ENCODE measurements around the gene MIOS.

Gene MIOS

GRCh38 chr7:7566651-7567611, at the start of gene MIOS:
TSS of gene MIOS (plus strand) at chr7:7566884. CDS start at chr7:7572476, 5,592 bp downstream.
- in situ Hi-C loops (cut with HindIII; ENCODE audit: low pct_unique_long_range_greater_than_20kb, low sequenced_read_pairs) = no loop called here
- no peak for TF ChIP-seq JUND (IDR thresholded peaks at IDR 0.05; ENCODE audit: low read depth)
- peak; percentile 93 to 94 for DNase-seq (ENCODE audit: low read depth in 1 of 2, low spot score in 1 of 2)

DNA sequence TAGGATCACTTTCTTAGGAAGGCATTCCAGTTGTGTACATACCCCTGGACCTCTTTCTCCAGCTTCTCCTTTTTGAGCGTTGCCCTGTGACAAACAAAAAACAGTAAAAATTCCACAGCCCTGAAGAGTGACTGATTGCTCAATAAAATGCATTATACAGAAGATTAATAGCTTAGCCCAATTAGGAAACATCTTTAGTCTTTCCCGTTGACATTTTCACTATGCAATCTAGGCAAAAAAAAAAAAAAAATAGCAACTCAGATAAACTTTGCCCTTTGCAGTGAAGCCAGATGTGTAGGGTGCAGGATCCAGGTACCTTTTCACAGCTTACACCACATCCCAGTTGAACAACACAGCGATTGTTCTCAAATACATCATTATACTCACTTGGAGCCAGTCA, 48.9 kb upstream of the MIOS start:
- in situ Hi-C loops (cut with HindIII; ENCODE audit: low pct_unique_long_range_greater_than_20kb, low sequenced_read_pairs) = no loop called here
- DNase-seq (ENCODE audit: low read depth in 1 of 2, low spot score in 1 of 2) = no peak
- no peak for TF ChIP-seq JUND (IDR thresholded peaks at IDR 0.05; ENCODE audit: low read depth)

- DNase-seq (ENCODE audit: low read depth in 1 of 2, low spot score in 1 of 2) = no peak
- in situ Hi-C loops (cut with HindIII; ENCODE audit: low pct_unique_long_range_greater_than_20kb, low sequenced_read_pairs) = no loop called here
- no peak for TF ChIP-seq JUND (IDR thresholded peaks at IDR 0.05; ENCODE audit: low read depth)
These were observed 47.6 kb upstream of the MIOS start for GRCh38 chr7:7519056-7519455.

DNA sequence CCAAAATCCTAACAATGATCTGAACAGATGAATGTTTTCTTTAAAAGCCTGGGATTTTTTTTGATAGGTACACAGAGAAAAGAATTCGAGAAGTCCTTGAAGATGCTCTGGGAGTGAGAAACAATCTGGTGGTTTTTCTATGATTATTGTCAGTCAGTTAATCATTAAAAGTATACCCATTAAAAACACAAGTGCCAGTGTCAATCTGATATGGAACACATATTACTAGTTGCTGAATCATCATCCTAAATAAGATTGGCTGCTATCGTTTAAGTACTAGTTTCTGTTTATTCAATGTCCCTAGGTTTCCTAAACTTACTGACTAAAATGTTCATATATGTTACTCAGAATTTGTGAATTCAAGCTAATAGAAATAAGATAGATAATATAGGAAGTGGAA, 47.2 kb upstream of the MIOS start:
- no peak for TF ChIP-seq JUND (IDR thresholded peaks at IDR 0.05; ENCODE audit: low read depth)
- in situ Hi-C loops (cut with HindIII; ENCODE audit: low pct_unique_long_range_greater_than_20kb, low sequenced_read_pairs) = no loop called here

DNA sequence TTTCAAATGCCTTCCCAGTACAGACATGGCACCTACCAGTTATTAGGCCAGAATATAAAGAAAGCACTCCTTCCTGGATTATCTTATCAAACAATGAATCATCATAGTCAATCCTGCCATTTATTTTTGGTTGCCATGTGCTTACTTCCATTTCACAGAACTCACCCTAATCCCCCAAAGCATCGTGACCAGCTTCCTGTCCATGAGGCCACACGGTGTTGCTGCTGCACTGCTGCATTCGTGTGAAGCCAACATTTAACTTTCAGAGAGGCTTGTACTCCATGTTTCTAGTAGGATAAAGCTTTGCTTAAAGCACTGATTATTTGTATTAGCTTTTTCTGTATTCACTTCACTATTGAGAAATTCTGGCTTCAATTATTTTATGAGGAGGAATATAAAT, 45.4 kb upstream of the MIOS start:
- in situ Hi-C loops (cut with HindIII; ENCODE audit: low pct_unique_long_range_greater_than_20kb, low sequenced_read_pairs) = no loop called here
- DNase-seq (ENCODE audit: low read depth in 1 of 2, low spot score in 1 of 2) = no peak
- TF ChIP-seq JUND (IDR thresholded peaks at IDR 0.05; ENCODE audit: low read depth) = no peak

More for the DNA sequence above, 47.2 kb upstream of the MIOS start:
- DNase-seq (ENCODE audit: low read depth in 1 of 2, low spot score in 1 of 2) = no peak

DNA sequence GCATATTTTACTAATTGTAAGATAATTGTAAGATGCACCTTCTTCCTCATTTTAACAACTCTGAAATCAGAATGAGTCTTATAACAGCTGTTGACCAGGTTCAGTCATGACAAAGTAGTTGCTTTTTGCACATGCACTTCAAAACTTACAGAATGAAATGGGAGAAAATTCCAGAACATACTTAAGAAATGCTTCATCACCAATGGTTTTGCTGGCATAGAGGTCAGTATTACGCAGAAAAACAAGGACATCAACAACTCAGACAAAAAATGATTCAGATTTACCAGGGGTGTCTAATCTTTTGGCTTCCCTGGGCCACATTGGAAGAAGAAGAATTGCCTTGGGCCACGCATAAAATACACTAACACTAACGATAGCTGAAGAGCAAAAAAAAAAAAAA, 44.3 kb upstream of the MIOS start:
- TF ChIP-seq JUND (IDR thresholded peaks at IDR 0.05; ENCODE audit: low read depth) = no peak
- DNase-seq (ENCODE audit: low read depth in 1 of 2, low spot score in 1 of 2) = no peak
- in situ Hi-C loops (cut with HindIII; ENCODE audit: low pct_unique_long_range_greater_than_20kb, low sequenced_read_pairs) = no loop called here

- DNase-seq (ENCODE audit: low read depth in 1 of 2, low spot score in 1 of 2) = no peak
- no peak for TF ChIP-seq JUND (IDR thresholded peaks at IDR 0.05; ENCODE audit: low read depth)
- in situ Hi-C loops (cut with HindIII; ENCODE audit: low pct_unique_long_range_greater_than_20kb, low sequenced_read_pairs) = no loop called here
These were observed 42.6 kb upstream of the MIOS start for GRCh38 chr7:7524121-7524520.

- no peak for DNase-seq (ENCODE audit: low read depth in 1 of 2, low spot score in 1 of 2)
- TF ChIP-seq JUND (IDR thresholded peaks at IDR 0.05; ENCODE audit: low read depth) = no peak
- in situ Hi-C loops (cut with HindIII; ENCODE audit: low pct_unique_long_range_greater_than_20kb, low sequenced_read_pairs) = no loop called here
These were observed 40.7 kb upstream of the MIOS start for GRCh38 chr7:7526006-7526405.

DNA sequence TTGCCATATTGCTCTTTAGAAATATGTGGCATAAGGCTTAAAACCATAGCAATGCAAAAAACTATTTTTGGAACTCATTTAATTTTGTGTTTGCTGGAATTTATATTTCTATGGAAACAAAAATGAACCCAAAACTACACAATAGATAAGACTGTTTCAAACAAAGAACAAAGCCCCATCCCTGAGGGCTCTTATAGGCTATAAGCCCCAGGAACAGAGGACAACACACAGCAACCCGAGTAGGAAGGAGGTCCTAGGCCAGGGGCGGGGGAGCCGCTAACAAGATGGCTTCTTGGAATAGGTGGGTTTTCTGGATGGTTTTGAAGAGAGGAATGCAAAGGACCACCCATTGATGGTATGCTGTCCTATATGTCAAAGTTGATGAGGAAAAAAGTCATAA, 39.6 kb upstream of the MIOS start:
- DNase-seq (ENCODE audit: low read depth in 1 of 2, low spot score in 1 of 2) = no peak
- in situ Hi-C loops (cut with HindIII; ENCODE audit: low pct_unique_long_range_greater_than_20kb, low sequenced_read_pairs) = no loop called here
- no peak for TF ChIP-seq JUND (IDR thresholded peaks at IDR 0.05; ENCODE audit: low read depth)

GRCh38 chr7:7529328-7529727, 37.4 kb upstream of the MIOS start:
- in situ Hi-C loops (cut with HindIII; ENCODE audit: low pct_unique_long_range_greater_than_20kb, low sequenced_read_pairs) = no loop called here
- no peak for TF ChIP-seq JUND (IDR thresholded peaks at IDR 0.05; ENCODE audit: low read depth)
- peak in 1 of 2 experiments; percentile 43 for DNase-seq (ENCODE audit: low read depth in 1 of 2, low spot score in 1 of 2)

- no peak for TF ChIP-seq JUND (IDR thresholded peaks at IDR 0.05; ENCODE audit: low read depth)
- in situ Hi-C loops (cut with HindIII; ENCODE audit: low pct_unique_long_range_greater_than_20kb, low sequenced_read_pairs) = no loop called here
- DNase-seq (ENCODE audit: low read depth in 1 of 2, low spot score in 1 of 2) = peak in 1 of 2 experiments; percentile 69
These were observed 32.8 kb upstream of the MIOS start for GRCh38 chr7:7533831-7534430.

- no peak for DNase-seq (ENCODE audit: low read depth in 1 of 2, low spot score in 1 of 2)
- no peak for TF ChIP-seq JUND (IDR thresholded peaks at IDR 0.05; ENCODE audit: low read depth)
- in situ Hi-C loops (cut with HindIII; ENCODE audit: low pct_unique_long_range_greater_than_20kb, low sequenced_read_pairs) = no loop called here
These were observed 31.0 kb upstream of the MIOS start, which contains the start of gene COL28A1 for GRCh38 chr7:7535691-7536090. TSS of gene COL28A1 (minus strand) at chr7:7535873. CDS start at chr7:7532875, 2,998 bp downstream.

- no peak for DNase-seq (ENCODE audit: low read depth in 1 of 2, low spot score in 1 of 2)
These were observed 30.2 kb upstream of the MIOS start for GRCh38 chr7:7536396-7537019.

More at GRCh38 chr7:7536396-7537019, 30.2 kb upstream of the MIOS start:
- no peak for TF ChIP-seq JUND (IDR thresholded peaks at IDR 0.05; ENCODE audit: low read depth)
- in situ Hi-C loops (cut with HindIII; ENCODE audit: low pct_unique_long_range_greater_than_20kb, low sequenced_read_pairs) = no loop called here

All from T47D (cell line).